Left cardiac atrium (tissue), 4 donors: Measurements from ENCODE around the gene AIDA. TPM values are rescaled to one million over a fixed set of nuclear protein-coding genes. Genes with fewer than 3 reads are reported as not detected.
"Not testable (repeated sequence)": the region's sequence is repeated elsewhere in the genome, so short reads cannot be mapped to it uniquely, and the experiment has no call there.

Experiments
- ATAC-seq, 2 donors: fragments of 200-7000 bp; cut with Tn5 transposase; one replicate each; pipeline ENCODE4 v1.9.1; 2020; ENCODE audit warnings: mild to moderate bottlenecking in 2 of 2, moderate library complexity in 2 of 2
- DNase-seq: peaks from one replicate; pipeline ENCODE4 v3.0.0-alpha.2; 2020
- intact Hi-C, 2 donors: fragments of 100-400 bp; cut with DNase I; formaldehyde crosslinking; loops; one replicate each; pipeline versions ENCODE4 v1.14.1 to v1.15.1; 2022 to 2023
- total RNA-seq, 2 donors: library from RNA; stranded (reverse); fragmentation: NEBNext Ultra II Directional; extraction: Animal tissue kit (Norgen Biotek cat#: 25700); gene quantifications; one replicate each; pipeline ENCODE4 v1.2.1, GENCODE V29; 2021
- donor health status: DM: no; HTN: yes; CAD: no.
- donor health status: DM: no; HTN: yes; CAD: no; lungs with severe emphysema.
- donor health status: DM: yes; HTN: yes; CAD: no.
- donor health status: Dilated cardiomyopathy.

Gene AIDA
- total RNA-seq, 2 donors from 2014 or later = 64.7 to 71.3 TPM

GRCh38 chr1:222728746-222729145, 16.5 kb upstream of the AIDA start:
- DNase-seq (no peak), ATAC-seq (no peak)
- intact Hi-C loops = no loop called here

DNA sequence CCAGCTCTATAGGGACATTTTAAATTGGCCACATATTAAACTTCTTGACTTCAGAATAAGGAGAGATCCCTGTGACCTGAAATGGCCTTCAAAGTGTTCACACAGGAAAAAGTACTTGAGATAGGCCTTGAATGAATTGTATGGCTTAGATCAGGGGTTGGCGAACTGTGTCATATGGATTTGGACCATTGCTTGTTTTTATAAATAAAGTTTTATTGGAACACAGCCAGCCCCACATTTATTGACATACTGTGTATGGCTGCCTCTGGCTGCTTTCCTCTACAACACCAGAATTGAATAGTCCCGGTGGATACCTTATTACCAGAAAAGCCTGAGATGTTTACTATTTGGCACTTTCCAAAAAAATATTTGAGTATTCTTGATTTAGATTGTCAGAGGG, 4.1 kb upstream of the AIDA start:
- no peak for ATAC-seq
- DNase-seq = no peak
- intact Hi-C loops = loop anchor here in 1 of 2 donors (10.0 kb wide), 1 partner anchor 252 kb away; no protein-coding TSS in a partner anchor

DNA sequence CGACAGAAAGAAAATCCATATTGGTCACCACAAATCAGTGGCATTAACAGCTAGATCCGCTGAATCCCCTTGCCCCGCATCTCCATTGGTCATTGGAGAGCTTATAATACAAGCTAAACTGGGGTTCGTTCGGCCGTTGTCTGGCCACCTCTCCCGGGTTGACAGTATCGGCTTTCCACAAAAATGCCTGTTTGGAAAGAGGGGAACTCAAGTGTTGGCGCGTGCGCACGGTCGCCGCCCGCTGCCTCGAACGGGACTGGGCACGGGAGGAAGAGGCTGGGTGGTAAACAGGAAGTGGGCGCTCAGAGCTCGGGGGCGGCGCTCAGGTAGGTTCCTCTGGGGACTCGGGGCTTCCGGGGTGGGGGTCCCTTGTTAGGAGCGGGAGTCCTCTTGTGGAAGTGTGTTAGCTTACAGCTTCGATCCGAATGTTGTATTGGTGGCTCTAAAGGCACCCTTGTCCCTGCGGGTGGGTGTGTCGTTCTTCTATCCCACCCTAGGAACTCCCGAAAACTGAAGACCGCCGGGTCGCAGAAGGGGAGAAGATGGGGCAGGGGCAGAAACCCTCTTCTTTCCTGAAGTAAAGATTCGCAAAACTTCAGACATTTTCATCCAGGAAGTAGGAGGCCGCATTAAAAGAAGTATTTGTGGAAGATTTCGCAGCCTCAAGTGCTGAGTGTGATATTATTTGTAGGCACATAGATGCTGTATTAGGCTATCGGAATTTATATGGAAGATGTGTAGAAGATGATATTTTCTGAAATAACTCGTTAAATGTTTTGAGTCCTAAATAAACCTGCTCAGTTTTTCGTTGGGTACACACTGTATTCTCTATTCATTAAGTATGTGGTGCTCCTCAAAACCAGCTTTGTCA, 1.0 kb upstream of the AIDA start:
- DNase-seq = peak; percentile 94
- intact Hi-C loops = loop anchor here in 1 of 2 donors (10.0 kb wide), 1 partner anchor 249 kb away; no protein-coding TSS in a partner anchor

GRCh38 chr1:222711319-222712252, 705 bp downstream of the AIDA start:
- intact Hi-C loops = loop anchor here in 1 of 2 donors (10.0 kb wide), 1 partner anchor 247 kb away; no protein-coding TSS in a partner anchor
- peak; percentile 23 to 62 for ATAC-seq
- peak; percentile 68 for DNase-seq

More for the DNA sequence above, 1.0 kb upstream of the AIDA start:
- ATAC-seq = peak; percentile 89 to 90

DNA sequence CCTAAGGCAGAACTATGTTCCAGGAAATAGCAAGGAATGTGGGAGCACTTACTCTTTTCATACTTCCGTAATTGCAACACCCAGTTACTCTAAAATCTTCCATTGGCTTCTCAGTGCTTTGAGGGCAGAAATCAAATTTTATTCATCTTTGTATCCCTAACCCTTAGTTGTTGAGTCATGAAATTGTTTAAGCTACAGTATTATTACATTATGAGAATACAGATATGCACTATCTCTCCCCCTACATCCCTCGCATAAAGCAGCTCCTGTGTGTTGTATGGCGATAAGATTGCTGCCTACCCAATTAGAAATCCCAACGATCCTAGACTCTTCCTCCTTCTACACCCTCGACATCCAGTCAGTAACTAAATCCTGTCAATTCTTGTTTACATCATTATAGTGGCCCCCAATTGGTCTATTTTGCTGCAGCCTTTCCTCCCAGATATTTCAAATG, 2.6 kb downstream of the AIDA start:
- ATAC-seq = no peak
- DNase-seq = no peak
- intact Hi-C loops = loop anchor here in 1 of 2 donors (10.0 kb wide), 1 partner anchor 245 kb away; no protein-coding TSS in a partner anchor

GRCh38 chr1:222706815-222707214, 5.5 kb downstream of the AIDA start:
- intact Hi-C loops = no loop called here
- no peak for ATAC-seq
- no peak for DNase-seq

DNA sequence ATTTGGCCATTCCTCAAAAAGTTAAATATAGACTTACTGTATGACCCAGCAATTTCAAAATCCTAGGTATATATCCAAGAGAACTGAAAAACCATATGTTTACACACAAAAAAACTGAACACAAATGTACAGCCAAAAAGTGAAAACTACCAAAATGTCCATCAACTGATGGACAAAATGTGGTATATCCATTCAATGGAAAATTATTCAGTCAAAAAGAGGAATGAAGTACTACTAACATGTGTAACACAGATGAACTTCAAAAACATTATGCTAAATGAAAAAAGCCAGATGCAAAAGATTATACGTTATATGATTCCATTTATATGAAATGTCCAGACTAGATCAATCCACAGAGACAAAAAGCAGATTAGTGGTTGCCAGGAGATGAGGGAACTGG, 8.0 kb downstream of the AIDA start:
- ATAC-seq (no peak), DNase-seq (no peak)
- intact Hi-C loops = no loop called here

DNA sequence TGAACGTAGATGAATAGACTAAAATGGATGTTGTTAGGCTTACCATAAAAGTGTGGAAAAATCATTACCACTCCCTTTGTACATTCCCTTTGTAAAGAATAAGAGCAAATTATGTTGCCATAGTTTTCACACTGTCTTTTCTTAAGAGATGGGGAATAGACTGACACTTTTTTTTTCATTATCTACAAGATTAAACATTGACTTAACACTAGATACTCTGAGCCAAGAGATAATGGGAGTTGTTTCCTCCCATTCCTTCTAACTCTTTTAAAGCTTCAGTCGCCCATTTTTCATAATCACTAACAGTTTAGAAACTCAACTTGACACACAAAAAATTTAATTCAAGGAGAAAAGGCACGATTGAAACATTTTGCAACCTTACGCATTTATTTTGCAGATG, 10.1 kb downstream of the AIDA start:
- no peak for DNase-seq
- intact Hi-C loops = no loop called here
- peak in 1 of 2 donors; percentile 56 for ATAC-seq

DNA sequence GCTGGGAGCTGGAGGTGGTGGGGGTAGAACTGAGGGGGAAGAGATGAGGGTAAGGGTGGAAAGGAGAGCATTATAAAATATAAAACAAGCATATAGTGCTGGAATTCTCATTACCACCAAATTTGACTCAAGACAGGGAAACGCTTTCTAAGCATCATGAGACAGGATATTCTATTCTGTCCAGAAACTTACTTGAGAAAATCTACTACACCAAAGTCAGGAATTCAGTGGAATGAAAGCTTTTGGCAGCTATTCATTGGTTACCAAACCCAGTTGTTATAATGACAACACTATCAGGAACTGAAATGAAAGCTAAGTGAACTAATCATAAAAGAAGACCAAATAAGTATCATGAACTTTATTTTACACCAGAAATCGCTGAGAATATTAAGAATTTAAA, 14.5 kb downstream of the AIDA start:
- intact Hi-C loops = no loop called here
- DNase-seq (no peak), ATAC-seq (peak; percentile 30 to 34)

DNA sequence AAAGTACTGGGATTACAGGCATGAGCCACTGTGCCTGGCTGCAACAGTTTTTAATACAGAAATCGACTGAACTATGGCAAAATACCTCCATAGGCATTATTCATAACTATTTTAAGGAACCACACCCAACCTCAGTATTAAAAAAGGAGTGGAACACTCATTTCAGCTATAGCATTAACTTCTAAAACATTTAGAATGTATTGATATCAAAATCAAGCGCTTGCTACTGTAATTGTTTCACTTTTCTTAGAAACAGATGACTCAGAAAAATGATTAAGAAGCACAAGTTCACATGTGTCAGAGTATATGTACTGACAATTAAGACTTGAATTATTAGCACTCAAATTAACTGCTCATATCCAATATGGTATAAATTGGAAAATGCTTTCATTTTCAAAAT, 15.1 kb downstream of the AIDA start:
- ATAC-seq (no peak), DNase-seq (no peak)
- intact Hi-C loops = no loop called here

DNA sequence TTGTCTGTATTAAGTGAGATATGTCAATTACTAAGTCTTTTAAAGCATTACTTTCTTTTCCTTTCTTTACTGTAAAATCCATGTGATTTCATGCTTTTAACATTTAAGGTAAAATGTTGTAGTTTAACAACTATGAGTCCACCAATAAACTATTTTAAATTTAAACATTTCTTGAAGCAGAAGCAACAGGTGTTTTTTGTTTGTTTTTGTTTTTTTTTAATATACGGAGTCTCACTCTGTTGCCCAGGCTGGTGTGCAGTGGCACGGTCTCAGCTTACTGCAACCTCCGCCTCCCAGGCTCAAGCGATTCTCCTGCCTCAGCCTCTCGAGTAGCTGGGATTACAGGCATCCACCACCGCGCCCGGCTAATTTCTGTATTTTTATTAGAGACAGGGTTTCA, 15.6 kb downstream of the AIDA start:
- ATAC-seq (no peak), DNase-seq (no peak)
- intact Hi-C loops = no loop called here

- no peak for ATAC-seq
- intact Hi-C loops = no loop called here
- no peak for DNase-seq
Measured at GRCh38 chr1:222694927-222695326, 17.4 kb downstream of the AIDA start.

DNA sequence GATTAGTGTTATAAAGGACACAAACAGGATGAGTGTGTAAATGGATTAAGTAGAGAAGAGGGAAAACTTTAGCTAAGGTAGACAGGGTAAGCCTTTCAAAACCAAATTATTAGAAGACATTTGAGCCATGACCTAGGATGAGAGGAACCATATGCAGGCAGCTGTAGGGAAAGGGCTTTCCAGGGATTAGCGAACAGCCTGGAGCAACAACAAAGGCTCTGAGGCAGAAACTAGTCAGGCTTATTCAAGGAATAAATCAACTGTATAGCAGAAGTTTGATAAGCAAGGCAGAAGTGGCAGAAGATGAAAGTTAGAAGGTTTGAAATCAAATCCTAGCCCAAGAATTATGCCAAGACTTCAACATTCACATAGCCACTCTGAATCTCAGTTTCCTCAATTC, 21.3 kb downstream of the AIDA start:
- no peak for DNase-seq
- no peak for ATAC-seq
- intact Hi-C loops = no loop called here

GRCh38 chr1:222680080-222680479, 32.2 kb downstream of the AIDA start:
- no peak for ATAC-seq
- intact Hi-C loops = no loop called here

GRCh38 chr1:222670110-222670509, 42.2 kb downstream of the AIDA start:
- intact Hi-C loops = no loop called here
- ATAC-seq = no peak
- DNase-seq = no peak

More at GRCh38 chr1:222680080-222680479, 32.2 kb downstream of the AIDA start:
- DNase-seq = no peak

- DNase-seq, intact Hi-C loops, ATAC-seq: not testable (repeated sequence)
Measured at GRCh38 chr1:222669107-222669506, 43.2 kb downstream of the AIDA start.

DNA sequence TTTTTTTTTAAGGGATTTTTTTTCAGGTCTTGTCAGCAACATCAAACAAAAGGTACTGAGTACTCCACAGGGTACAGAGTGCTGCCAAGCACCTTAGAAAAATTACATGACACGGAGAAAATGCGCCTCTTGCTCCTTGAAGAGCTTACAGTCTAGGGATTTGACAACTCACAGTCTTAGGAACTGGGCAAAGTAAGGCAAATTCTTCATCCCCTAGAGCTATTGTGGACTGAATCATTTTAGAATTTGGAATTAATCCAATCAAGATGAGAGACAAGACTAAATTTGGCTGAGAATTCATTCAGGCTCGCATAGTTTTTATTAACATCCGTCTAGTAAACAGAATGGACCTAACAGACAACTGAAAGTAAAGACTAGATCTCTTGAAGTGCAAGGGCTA, 44.1 kb downstream of the AIDA start:
- ATAC-seq = peak in 1 of 2 donors; percentile 56
- intact Hi-C loops, DNase-seq: not testable (repeated sequence)

DNA sequence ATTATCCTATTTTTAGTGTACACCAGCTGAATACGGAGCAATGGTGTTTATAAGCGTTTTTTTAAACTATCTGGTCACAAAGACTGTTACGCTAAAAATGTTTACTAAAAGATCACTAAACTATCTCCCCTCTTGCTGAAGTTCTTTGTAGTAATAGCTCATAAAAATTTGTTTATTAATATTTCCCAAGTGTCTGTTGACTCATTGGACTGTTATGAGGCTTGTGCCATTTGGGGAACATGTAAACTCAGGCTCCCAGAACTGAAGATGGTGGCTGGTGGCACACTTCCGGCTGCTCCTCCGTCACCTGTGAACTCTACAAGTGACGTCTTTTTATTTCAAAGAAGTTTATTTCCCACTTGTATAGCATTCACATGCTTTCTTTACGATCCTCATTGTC, 46.3 kb downstream of the AIDA start:
- DNase-seq (no peak), ATAC-seq (no peak)
- intact Hi-C loops = no loop called here

- no peak for ATAC-seq
- intact Hi-C loops = no loop called here
- DNase-seq = no peak
Measured at GRCh38 chr1:222663431-222663934, 48.8 kb downstream of the AIDA start.
